H1 (cell line): Measurements from ENCODE around the gene TBC1D30.

Source experiments
- CTBP2 ChIP-seq: IDR thresholded peaks from 2 replicates; pipeline ENCODE4 v1.7.0; 2011; ENCODE audit warnings: borderline replicate concordance, mild to moderate bottlenecking, moderate library complexity, mixed read lengths, low read length; ENCODE audit not compliant: insufficient read depth, insufficient read length
- CTCF ChIP-seq, 3 experiments: IDR thresholded peaks; 1 replicate in 2 of 3; 2 replicates in 1 of 3; pipeline versions ENCODE4 v1.5.1 to v1.6.1; 2011; ENCODE audit warnings: low read length in 3 of 3, mild to moderate bottlenecking in 3 of 3, inconsistent platforms in 2 of 3, low read depth in 1 of 3, moderate library complexity in 1 of 3; ENCODE audit not compliant: insufficient read depth in 1 of 3; ENCODE audit errors: control extremely low read depth in 1 of 3
- EZH2 ChIP-seq: fragments of 200-600 bp; sonication (generic); IDR thresholded peaks from 2 replicates; pipeline ENCODE4 v1.7.1; 2012; ENCODE audit warnings: low read depth, mild to moderate bottlenecking, moderate library complexity, low read length, inconsistent platforms; ENCODE audit not compliant: severe bottlenecking
- GABPA ChIP-seq: IDR thresholded peaks from 2 replicates; pipeline ENCODE4 v1.6.1; 2011; ENCODE audit warnings: mild to moderate bottlenecking, low read length, moderate library complexity, borderline replicate concordance; ENCODE audit not compliant: insufficient read depth
- GTF2F1 ChIP-seq: IDR thresholded peaks from 2 replicates; pipeline ENCODE4 v1.6.1; 2012; ENCODE audit warnings: low read depth, low read length, improper control_type of control experiment, borderline replicate concordance
- NRF1 ChIP-seq: IDR thresholded peaks from 2 replicates; pipeline ENCODE4 v1.6.1; 2011; ENCODE audit warnings: mild to moderate bottlenecking, low read depth, low read length, improper control_type of control experiment
- POLR2A ChIP-seq, 2 experiments: IDR thresholded peaks; 1 replicate in 1 of 2; 2 replicates in 1 of 2; pipeline ENCODE4 v1.6.1; 2011; ENCODE audit warnings: low read depth in 2 of 2, low read length in 2 of 2, mild to moderate bottlenecking in 2 of 2; ENCODE audit errors: control extremely low read depth in 1 of 2
- POLR2AphosphoS5 ChIP-seq: IDR thresholded peaks from 2 replicates; pipeline ENCODE4 v1.6.1; 2011; ENCODE audit warnings: low read depth, low read length
- SP4 ChIP-seq: IDR thresholded peaks from 2 replicates; pipeline ENCODE4 v1.6.1; 2012; ENCODE audit warnings: low read length, inconsistent platforms
- SRF ChIP-seq: IDR thresholded peaks from 2 replicates; pipeline ENCODE4 v1.6.1; 2011; ENCODE audit warnings: mild to moderate bottlenecking, low read depth, low read length, moderate library complexity
- TEAD4 ChIP-seq: IDR thresholded peaks from 2 replicates; pipeline ENCODE4 v1.6.1; 2012; ENCODE audit warnings: low read depth, low read length, inconsistent platforms, mixed read lengths
- USF2 ChIP-seq: IDR thresholded peaks from 2 replicates; pipeline ENCODE4 v1.6.1; 2011; ENCODE audit warnings: low read length, improper control_type of control experiment
- YY1 ChIP-seq: IDR thresholded peaks from 2 replicates; pipeline ENCODE4 v1.6.1; 2011; ENCODE audit warnings: low read depth, mild to moderate bottlenecking, low read length
- ZNF274 ChIP-seq: IDR thresholded peaks from 2 replicates; pipeline ENCODE4 v1.7.0; 2012; ENCODE audit warnings: low read length, borderline replicate concordance; ENCODE audit errors: extremely low read depth

GRCh38 chr12:64875186-64875585 is 50.7 kb downstream of the TBC1D30 start:
- TF ChIP-seq EZH2 (no peak), CTCF (IDR thresholded peaks at IDR 0.05; ENCODE audit: control extremely low read depth in 1 of 3, insufficient read depth in 1 of 3, low read depth in 1 of 3, low read length in 3 of 3) (no peak), CTBP2 (no peak), SP4 (no peak), GABPA (no peak), POLR2AphosphoS5 (no peak), SRF (no peak), ZNF274 (no peak), POLR2A (IDR thresholded peaks at IDR 0.05; ENCODE audit: control extremely low read depth in 1 of 2, low read depth in 2 of 2, low read length in 2 of 2) (no peak), GTF2F1 (no peak), NRF1 (no peak), TEAD4 (no peak), YY1 (no peak), USF2 (no peak)
